NOMO-1 (cell line): Measurements from ENCODE around the gene UMAD1.

ENCODE experiments used
- DNase-seq, 2 experiments: peaks; one replicate each; lab custom pipeline; 2025; ENCODE audit not compliant: unreplicated experiment in 2 of 2; lab: John Stamatoyannopoulos, UW

UMAD1 gene

GRCh38 chr7:7914547-7914946 lies 274.0 kb downstream of the UMAD1 start:
- DNase-seq, result no peak

GRCh38 chr7:7916064-7916463 lies 275.5 kb downstream of the UMAD1 start:
- DNase-seq, result no peak

- no peak for DNase-seq
Observed at GRCh38 chr7:7917593-7917992, 277.0 kb downstream of the UMAD1 start.

- no peak for DNase-seq
Observed at GRCh38 chr7:7918736-7919448, 278.3 kb downstream of the UMAD1 start.

GRCh38 chr7:7919449-7919945 lies 278.9 kb downstream of the UMAD1 start:
- no peak for DNase-seq

- no peak for DNase-seq
Observed at GRCh38 chr7:7920056-7920455, 279.5 kb downstream of the UMAD1 start.

- no peak for DNase-seq
Observed at GRCh38 chr7:7920481-7920880, 279.9 kb downstream of the UMAD1 start.

GRCh38 chr7:7921830-7922229 lies 281.3 kb downstream of the UMAD1 start:
- no peak for DNase-seq

GRCh38 chr7:7922684-7923385 lies 282.3 kb downstream of the UMAD1 start:
- DNase-seq, result no peak

GRCh38 chr7:7923818-7924217 lies 283.3 kb downstream of the UMAD1 start:
- DNase-seq, result no peak

- no peak for DNase-seq
Observed at GRCh38 chr7:7924303-7924702, 283.8 kb downstream of the UMAD1 start.
